ENCODE results near the gene INPP4A.

DNA sequence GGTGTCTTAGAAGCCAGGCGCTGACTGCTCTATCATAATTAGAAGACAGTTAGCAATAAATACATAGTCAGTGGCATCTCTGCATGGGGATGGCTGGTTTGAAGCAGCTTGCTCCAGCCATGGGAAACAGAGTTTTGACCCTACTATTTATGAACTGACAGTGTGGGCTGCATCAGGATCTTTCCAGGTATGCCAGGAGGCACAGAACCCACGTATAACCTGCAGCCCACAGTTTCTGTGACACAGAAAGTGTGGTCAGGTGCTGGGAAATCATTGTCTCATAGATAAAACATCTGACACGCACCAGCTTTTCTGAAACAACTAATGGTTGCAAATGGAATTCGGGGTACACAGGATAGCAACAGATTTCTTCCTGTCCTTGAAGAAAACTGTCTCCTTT is 34.7 kb downstream of the INPP4A start:
- TF ChIP-seq, protein P1, sequence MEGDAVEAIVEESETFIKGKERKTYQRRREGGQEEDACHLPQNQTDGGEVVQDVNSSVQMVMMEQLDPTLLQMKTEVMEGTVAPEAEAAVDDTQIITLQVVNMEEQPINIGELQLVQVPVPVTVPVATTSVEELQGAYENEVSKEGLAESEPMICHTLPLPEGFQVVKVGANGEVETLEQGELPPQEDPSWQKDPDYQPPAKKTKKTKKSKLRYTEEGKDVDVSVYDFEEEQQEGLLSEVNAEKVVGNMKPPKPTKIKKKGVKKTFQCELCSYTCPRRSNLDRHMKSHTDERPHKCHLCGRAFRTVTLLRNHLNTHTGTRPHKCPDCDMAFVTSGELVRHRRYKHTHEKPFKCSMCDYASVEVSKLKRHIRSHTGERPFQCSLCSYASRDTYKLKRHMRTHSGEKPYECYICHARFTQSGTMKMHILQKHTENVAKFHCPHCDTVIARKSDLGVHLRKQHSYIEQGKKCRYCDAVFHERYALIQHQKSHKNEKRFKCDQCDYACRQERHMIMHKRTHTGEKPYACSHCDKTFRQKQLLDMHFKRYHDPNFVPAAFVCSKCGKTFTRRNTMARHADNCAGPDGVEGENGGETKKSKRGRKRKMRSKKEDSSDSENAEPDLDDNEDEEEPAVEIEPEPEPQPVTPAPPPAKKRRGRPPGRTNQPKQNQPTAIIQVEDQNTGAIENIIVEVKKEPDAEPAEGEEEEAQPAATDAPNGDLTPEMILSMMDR (IDR thresholded peaks at IDR 0.05) = no peak
- TF ChIP-seq POLR2AphosphoS5 (IDR thresholded peaks at IDR 0.05) = no peak
- no peak for TF ChIP-seq EP300 (IDR thresholded peaks at IDR 0.05)
- TF ChIP-seq POLR2A (IDR thresholded peaks at IDR 0.05) = no peak
